GM12878 (cell line): ENCODE data around the gene C15orf39. TPM values are rescaled to one million over a fixed set of nuclear protein-coding genes. Genes with fewer than 3 reads are reported as not detected.

Experiments used
- ATAC-seq: fragments of 200-7000 bp; cut with Tn5 transposase; 3 replicates; pipeline ENCODE4 v1.9.1; 2020; ENCODE audit warnings: mild to moderate bottlenecking, moderate library complexity
- BruUV-seq: library from RNA; stranded (reverse); fragments of 400-500 nt; replicated peaks from 2 replicates; lab custom pipeline; 2021; lab: Mats Ljungman, UMichigan
- CTCF ChIA-PET: fragments of 300-600 bp; sonication (Branson Sonifier 250); formaldehyde crosslinking; extraction: SDS; loops from one replicate; lab custom pipeline; 2021; ENCODE audit warnings: inconsistent platforms; lab: Yijun Ruan, JAX
- POLR2A ChIA-PET: fragments of 350-600 bp; formaldehyde crosslinking; extraction: SDS; loops from one replicate; lab custom pipeline; 2021; ENCODE audit warnings: inconsistent platforms; lab: Charles Lee
- RAD21 ChIA-PET: fragments of 300-600 bp; sonication (Branson Sonifier 250); formaldehyde crosslinking; loops from one replicate; lab custom pipeline; 2023; ENCODE audit warnings: antibody characterized with exemption; ENCODE audit not compliant: unreplicated experiment; lab: Charles Lee
- SMC1A ChIA-PET: fragments of 300-600 bp; sonication (Branson Sonifier 250); formaldehyde crosslinking; loops from one replicate; lab custom pipeline; 2023; ENCODE audit not compliant: unreplicated experiment, uncharacterized antibody; lab: Charles Lee
- DNase-seq: peaks from one replicate; pipeline ENCODE4 v3.0.0-alpha.2; 2011; ENCODE audit warnings: low read depth, low spot score
- FAIRE-seq: peaks from 3 replicates; lab custom pipeline; 2011; peaks lifted over from hg19 to GRCh38; lab: Jason Lieb, UNC
- H2AFZ ChIP-seq: 2 replicates; pipeline ENCODE4 v1.6.0; 2011; ENCODE audit warnings: low read depth, low read length, control low read depth; ENCODE audit not compliant: control insufficient read depth
- H3K27ac ChIP-seq: 2 replicates; pipeline ENCODE4 v1.5.1; 2011; ENCODE audit warnings: control low read depth; ENCODE audit not compliant: control insufficient read depth, insufficient read depth
- H3K27me3 ChIP-seq, 2 experiments: replicated peaks in 1 of 2; 2 replicates each; pipeline versions ENCODE4 v1.6.0 to v1.6.1; 2011; ENCODE audit warnings: low read length in 1 of 2; ENCODE audit not compliant: control insufficient read depth in 2 of 2, insufficient read depth in 2 of 2
- H3K36me3 ChIP-seq, 2 experiments: 2 replicates each; pipeline ENCODE4 v1.5.1; 2011; ENCODE audit warnings: low read length in 1 of 2; ENCODE audit not compliant: control insufficient read depth in 2 of 2, insufficient read depth in 2 of 2
- H3K4me1 ChIP-seq: 2 replicates; pipeline ENCODE4 v1.6.1; 2011; ENCODE audit warnings: mild to moderate bottlenecking, low read length, moderate library complexity, mixed read lengths; ENCODE audit not compliant: control insufficient read depth, insufficient read depth
- H3K4me2 ChIP-seq: 2 replicates; pipeline ENCODE4 v1.6.0; 2011; ENCODE audit warnings: control low read depth; ENCODE audit not compliant: control insufficient read depth, insufficient read depth
- H3K4me3 ChIP-seq: fragments of 200-600 bp; sonication (generic); 2 replicates; pipeline ENCODE4 v1.5.1; 2016
- H3K79me2 ChIP-seq: 2 replicates; pipeline ENCODE4 v1.6.0; 2011; ENCODE audit warnings: low read length; ENCODE audit not compliant: control insufficient read depth, insufficient read depth
- H3K9ac ChIP-seq: 2 replicates; pipeline ENCODE4 v1.8.0; 2011; ENCODE audit warnings: low read length, control low read depth, mixed read lengths; ENCODE audit not compliant: control insufficient read depth, insufficient read depth
- H3K9me3 ChIP-seq: replicated peaks from 3 replicates; pipeline ENCODE4 v1.5.1; 2011; ENCODE audit warnings: mild to moderate bottlenecking, low read length; ENCODE audit not compliant: control insufficient read depth, insufficient read depth
- H4K20me1 ChIP-seq: 2 replicates; pipeline ENCODE4 v1.6.0; 2011; ENCODE audit not compliant: control insufficient read depth, insufficient read depth
- BCL11A ChIP-seq: IDR thresholded peaks from 2 replicates; pipeline ENCODE4 v1.6.1; 2011; ENCODE audit warnings: low read depth, low read length
- ETV6 ChIP-seq, 2 experiments: fragments of 450-650 bp in 1 of 2; IDR thresholded peaks in 1 of 2; conservative IDR thresholded peaks in 1 of 2; 2 replicates each; pipeline ENCODE4 v1.6.1; 2014; ENCODE audit warnings: antibody characterized with exemption in 1 of 2, borderline replicate concordance in 1 of 2, low read depth in 1 of 2, mild to moderate bottlenecking in 1 of 2, moderate library complexity in 1 of 2
- LARP7 ChIP-seq: fragments of 450-650 bp; IDR thresholded peaks from 2 replicates; pipeline ENCODE4 v1.6.1; 2017; ENCODE audit warnings: mild to moderate bottlenecking
- MTA2 ChIP-seq: fragments of 450-650 bp; IDR thresholded peaks from 2 replicates; pipeline ENCODE4 v1.6.1; 2016; ENCODE audit warnings: low read depth, mild to moderate bottlenecking, moderate library complexity
- SIX5 ChIP-seq: IDR thresholded peaks from 2 replicates; pipeline ENCODE4 v1.6.1; 2011; ENCODE audit warnings: mild to moderate bottlenecking, low read depth, low read length, moderate library complexity; ENCODE audit not compliant: severe bottlenecking
- ZNF207 ChIP-seq: fragments of 450-650 bp; IDR thresholded peaks from 2 replicates; pipeline ENCODE4 v1.6.1; 2014; ENCODE audit warnings: antibody characterized with exemption, mild to moderate bottlenecking, borderline replicate concordance
- ZNF217 ChIP-seq: fragments of 450-650 bp; IDR thresholded peaks from 2 replicates; pipeline ENCODE4 v1.6.1; 2017; ENCODE audit warnings: antibody characterized with exemption, mild to moderate bottlenecking
- whole genome bisulfite sequencing: methylation state at CpG from one replicate; pipeline ENCODE4 v1.1.6; 2016; ENCODE audit warnings: low lambda C conversion rate; ENCODE audit not compliant: insufficient replicate concordance, insufficient coverage; ENCODE audit errors: missing lambda C conversion rate; 5-methylcytosine and 5-hydroxymethylcytosine counted together
- in situ Hi-C: fragments of 300-500 bp; cut with MboI; formaldehyde crosslinking; loops from 9 replicates; pipeline ENCODE4 v1.14.3; 2018; ENCODE audit warnings: mixed read lengths
- intact Hi-C: fragments of 100-400 bp; cut with micrococcal nuclease; formaldehyde crosslinking; loops from one replicate; pipeline ENCODE4 v1.14.2; 2022; ENCODE audit not compliant: unreplicated experiment
- polyA plus RNA-seq, 11 experiments: library from polyadenylated mRNA; depleted of rRNA in 4 of 11; unstranded in 6 of 11; stranded (reverse) in 5 of 11; fragments of >200 nt; fragmentation: Nextera tagmentation in 4 of 11; fragmentation: Illumina TruSeq in 1 of 11; extraction: Ambion mirVana in 4 of 11; extraction: Trizol in 1 of 11; gene quantifications; 1 replicate in 1 of 11; 2 replicates in 10 of 11; pipeline versions ENCODE4 v1.2.1 to v1.2.3, GENCODE V29; 2011 to 2016; ENCODE audit warnings: inconsistent platforms in 2 of 11, missing spikeins in 2 of 11, low read depth in 1 of 11
- total RNA-seq, 4 experiments: library from RNA; depleted of rRNA in 3 of 4; stranded (reverse); fragments of >200 nt in 3 of 4; fragmentation: Illumina TruSeq in 1 of 4; extraction: Trizol in 1 of 4; gene quantifications; 2 replicates each; pipeline versions ENCODE4 v1.2.1 to v1.2.3, GENCODE V29; 2013 to 2021
- TF ChIP-seq, protein P1 (sequence below): IDR thresholded peaks from 2 replicates; pipeline ENCODE4 v1.6.1; 2011; ENCODE audit warnings: borderline replicate concordance, low read depth, mild to moderate bottlenecking, moderate library complexity, low read length; ENCODE audit not compliant: insufficient read depth, poor library complexity, severe bottlenecking
- TF ChIP-seq, protein P2 (sequence below): fragments of 150-350 bp; IDR thresholded peaks from 2 replicates; pipeline ENCODE4 v1.6.1; 2016; ENCODE audit warnings: low read depth, low read length
- TF ChIP-seq, protein P3 (sequence below): fragments of 450-650 bp; IDR thresholded peaks from 2 replicates; pipeline ENCODE4 v1.6.1; 2018; ENCODE audit warnings: borderline replicate concordance, mild to moderate bottlenecking; ENCODE audit not compliant: partially characterized antibody

Gene C15orf39
- total and polyA plus RNA-seq, 10 of the 15 experiments (the other 5 are each of a cell fraction or from before 2014, with no cell fraction given) = 2.3 to 139 (median 33.0) TPM

DNA sequence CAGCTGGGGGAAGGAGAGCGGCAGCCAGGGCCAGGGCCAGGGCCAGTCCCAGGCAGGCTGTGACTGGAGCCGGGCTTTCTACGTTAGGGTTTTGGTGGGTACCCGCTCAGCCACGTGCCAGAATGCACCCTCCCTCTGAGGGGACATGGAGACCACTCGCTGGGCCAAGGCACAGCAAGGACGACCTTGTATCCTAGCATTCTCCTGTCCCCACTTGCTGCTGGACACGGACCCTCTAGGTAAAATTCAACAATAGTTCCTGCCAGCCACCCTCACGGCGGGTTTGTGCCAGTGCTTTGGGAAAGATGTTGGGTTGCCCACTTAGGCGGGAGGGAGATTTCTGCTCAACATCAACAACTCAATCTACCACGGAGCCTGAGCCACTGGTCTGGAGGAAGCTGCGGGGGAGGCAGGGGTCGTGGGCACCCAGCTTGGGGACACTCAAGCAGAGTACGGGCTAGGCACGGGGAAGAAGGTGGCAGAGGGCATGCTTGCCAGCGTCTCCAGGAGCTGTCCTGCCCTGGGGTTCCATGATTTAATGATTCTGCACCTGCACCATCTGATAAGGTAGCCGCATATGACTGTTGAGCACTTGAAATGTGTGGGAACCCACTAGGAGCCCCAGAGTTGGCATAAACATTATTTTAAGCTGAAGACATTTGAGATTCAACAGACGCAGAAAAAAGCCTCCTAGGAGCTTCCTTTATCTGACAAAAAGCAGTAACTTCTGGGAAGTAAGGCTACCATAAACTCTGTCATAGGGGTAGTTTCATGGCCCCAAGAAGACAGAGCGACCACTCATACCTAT is 22.5 kb upstream of the C15orf39 start:
- ATAC-seq (no peak), DNase-seq (no peak), FAIRE-seq (no peak)
- Histone ChIP-seq H3K27ac (no peak overlapping the region), H3K36me3 (no peaks in the 10 kb centered on the region), H3K4me1 (peaks cover 7% of the 10 kb centered on the region), H2AFZ (peak overlapping the region; percentile 33; the same call in 1 of the 2 replicates), H3K79me2 (no peaks in the 10 kb centered on the region), H3K27me3 (no peaks in the 10 kb centered on the region), H4K20me1 (no peaks in the 10 kb centered on the region; the same call in 1 of the 2 replicates), H3K9me3 (no peaks in the 10 kb centered on the region), H3K4me3 (no peak overlapping the region), H3K9ac (no peak overlapping the region; the same call in 1 of the 2 replicates), H3K4me2 (peak overlapping the region; percentile 11; the same call in 1 of the 2 replicates)
- in situ Hi-C loops (no loop called here), intact Hi-C loops (no loop called here)
- SMC1A ChIA-PET = interaction anchor here (1.0 kb wide), 1 partner anchor 12 kb away, joined by 3 read pairs; no protein-coding TSS in a partner anchor
- no TSS peak for BruUV-seq
- CTCF ChIA-PET = no interaction called here
- POLR2A ChIA-PET = interaction anchor here (0.7 kb wide), 1 partner anchor 18 kb away, joined by 6 read pairs; no protein-coding TSS in a partner anchor
- RAD21 ChIA-PET = interaction anchor here (1.4 kb wide), 1 partner anchor 21 kb away, joined by 3 read pairs; no protein-coding TSS in a partner anchor
- 48% methylated on average over 20 of the region's 20 CpGs for WGBS
- no peak for TF ChIP-seq MTA2
- no peak for TF ChIP-seq ETV6 (conservative IDR thresholded peaks at IDR 0.05 in 1 of 2, IDR thresholded peaks at IDR 0.05 in 1 of 2; ENCODE audit: borderline replicate concordance in 1 of 2, low read depth in 1 of 2)
- no peak for TF ChIP-seq SIX5
- TF ChIP-seq ZNF207 = no peak
- no peak for TF ChIP-seq LARP7
- TF ChIP-seq, protein P1, sequence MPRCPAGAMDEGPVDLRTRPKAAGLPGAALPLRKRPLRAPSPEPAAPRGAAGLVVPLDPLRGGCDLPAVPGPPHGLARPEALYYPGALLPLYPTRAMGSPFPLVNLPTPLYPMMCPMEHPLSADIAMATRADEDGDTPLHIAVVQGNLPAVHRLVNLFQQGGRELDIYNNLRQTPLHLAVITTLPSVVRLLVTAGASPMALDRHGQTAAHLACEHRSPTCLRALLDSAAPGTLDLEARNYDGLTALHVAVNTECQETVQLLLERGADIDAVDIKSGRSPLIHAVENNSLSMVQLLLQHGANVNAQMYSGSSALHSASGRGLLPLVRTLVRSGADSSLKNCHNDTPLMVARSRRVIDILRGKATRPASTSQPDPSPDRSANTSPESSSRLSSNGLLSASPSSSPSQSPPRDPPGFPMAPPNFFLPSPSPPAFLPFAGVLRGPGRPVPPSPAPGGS = no peak
- TF ChIP-seq BCL11A = no peak
- no peak for TF ChIP-seq ZNF217
- TF ChIP-seq, protein P2, sequence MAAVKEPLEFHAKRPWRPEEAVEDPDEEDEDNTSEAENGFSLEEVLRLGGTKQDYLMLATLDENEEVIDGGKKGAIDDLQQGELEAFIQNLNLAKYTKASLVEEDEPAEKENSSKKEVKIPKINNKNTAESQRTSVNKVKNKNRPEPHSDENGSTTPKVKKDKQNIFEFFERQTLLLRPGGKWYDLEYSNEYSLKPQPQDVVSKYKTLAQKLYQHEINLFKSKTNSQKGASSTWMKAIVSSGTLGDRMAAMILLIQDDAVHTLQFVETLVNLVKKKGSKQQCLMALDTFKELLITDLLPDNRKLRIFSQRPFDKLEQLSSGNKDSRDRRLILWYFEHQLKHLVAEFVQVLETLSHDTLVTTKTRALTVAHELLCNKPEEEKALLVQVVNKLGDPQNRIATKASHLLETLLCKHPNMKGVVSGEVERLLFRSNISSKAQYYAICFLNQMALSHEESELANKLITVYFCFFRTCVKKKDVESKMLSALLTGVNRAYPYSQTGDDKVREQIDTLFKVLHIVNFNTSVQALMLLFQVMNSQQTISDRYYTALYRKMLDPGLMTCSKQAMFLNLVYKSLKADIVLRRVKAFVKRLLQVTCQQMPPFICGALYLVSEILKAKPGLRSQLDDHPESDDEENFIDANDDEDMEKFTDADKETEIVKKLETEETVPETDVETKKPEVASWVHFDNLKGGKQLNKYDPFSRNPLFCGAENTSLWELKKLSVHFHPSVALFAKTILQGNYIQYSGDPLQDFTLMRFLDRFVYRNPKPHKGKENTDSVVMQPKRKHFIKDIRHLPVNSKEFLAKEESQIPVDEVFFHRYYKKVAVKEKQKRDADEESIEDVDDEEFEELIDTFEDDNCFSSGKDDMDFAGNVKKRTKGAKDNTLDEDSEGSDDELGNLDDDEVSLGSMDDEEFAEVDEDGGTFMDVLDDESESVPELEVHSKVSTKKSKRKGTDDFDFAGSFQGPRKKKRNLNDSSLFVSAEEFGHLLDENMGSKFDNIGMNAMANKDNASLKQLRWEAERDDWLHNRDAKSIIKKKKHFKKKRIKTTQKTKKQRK = no peak
- TF ChIP-seq, protein P3, sequence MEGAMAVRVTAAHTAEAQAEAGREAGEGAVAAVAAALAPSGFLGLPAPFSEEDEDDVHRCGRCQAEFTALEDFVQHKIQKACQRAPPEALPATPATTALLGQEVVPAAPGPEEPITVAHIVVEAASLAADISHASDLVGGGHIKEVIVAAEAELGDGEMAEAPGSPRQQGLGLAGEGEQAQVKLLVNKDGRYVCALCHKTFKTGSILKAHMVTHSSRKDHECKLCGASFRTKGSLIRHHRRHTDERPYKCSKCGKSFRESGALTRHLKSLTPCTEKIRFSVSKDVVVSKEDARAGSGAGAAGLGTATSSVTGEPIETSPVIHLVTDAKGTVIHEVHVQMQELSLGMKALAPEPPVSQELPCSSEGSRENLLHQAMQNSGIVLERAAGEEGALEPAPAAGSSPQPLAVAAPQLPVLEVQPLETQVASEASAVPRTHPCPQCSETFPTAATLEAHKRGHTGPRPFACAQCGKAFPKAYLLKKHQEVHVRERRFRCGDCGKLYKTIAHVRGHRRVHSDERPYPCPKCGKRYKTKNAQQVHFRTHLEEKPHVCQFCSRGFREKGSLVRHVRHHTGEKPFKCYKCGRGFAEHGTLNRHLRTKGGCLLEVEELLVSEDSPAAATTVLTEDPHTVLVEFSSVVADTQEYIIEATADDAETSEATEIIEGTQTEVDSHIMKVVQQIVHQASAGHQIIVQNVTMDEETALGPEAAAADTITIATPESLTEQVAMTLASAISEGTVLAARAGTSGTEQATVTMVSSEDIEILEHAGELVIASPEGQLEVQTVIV = no peak
